HG03060 (cell line): ENCODE measurements around the gene MCC.
A peak's percentile ranks its signal among the peaks of the same experiment; 100 is the strongest.

Experiments
- ATAC-seq: cut with Tn5 transposase; IDR thresholded peaks from one replicate; pipeline ENCODE4 v1.9.1; 2021; ENCODE audit warnings: low read depth, moderate number of reproducible peaks; ENCODE audit not compliant: unreplicated experiment

MCC gene

GRCh38 chr5:112976432-112977309 lies 511.6 kb downstream of the MCC start, which contains the start of gene DCP2:
Gene DCP2 (plus strand): TSS chr5:112976798. CDS start chr5:112976934, 136 bp downstream.
- ATAC-seq: peak; percentile 97

GRCh38 chr5:112975721-112976431 lies 512.4 kb downstream of the MCC start:
- no peak for ATAC-seq

GRCh38 chr5:112974901-112975300 lies 513.4 kb downstream of the MCC start:
- ATAC-seq: no peak

GRCh38 chr5:112973904-112974303 lies 514.3 kb downstream of the MCC start:
- no peak for ATAC-seq

- no peak for ATAC-seq
Measured at GRCh38 chr5:112973036-112973435, 515.2 kb downstream of the MCC start.
